ENCODE results near the gene EDEM1. TPM values are rescaled to one million over a fixed set of nuclear protein-coding genes. Genes with fewer than 3 reads are reported as not detected.

The EDEM1 gene
- total and polyA plus RNA-seq, 2 donors (not counting 1 experiment from before 2014, with no cell fraction given) = 58.3 to 167 TPM

DNA sequence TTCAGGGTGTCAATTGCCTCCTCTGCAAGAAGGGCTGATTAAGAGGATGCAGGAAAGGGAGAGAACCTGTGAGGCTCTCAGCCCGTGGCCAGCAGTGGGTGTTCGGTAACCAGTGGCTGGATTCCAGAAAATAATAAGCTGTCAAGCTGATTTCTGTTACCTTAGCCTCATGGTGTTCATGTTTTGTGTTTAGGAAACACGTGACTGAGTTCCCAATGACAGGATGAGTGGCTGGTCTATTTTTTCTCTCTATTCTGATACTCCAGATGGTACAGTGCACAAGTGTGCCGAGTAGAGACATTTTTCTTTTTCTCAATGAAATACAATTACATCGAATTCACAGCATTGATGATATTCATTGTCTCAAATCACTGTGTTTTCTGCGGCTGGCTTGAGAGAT is 43.6 kb downstream of the EDEM1 start:
- Histone ChIP-seq H3K79me2 (ENCODE audit: control insufficient read depth, insufficient read depth, low read length) (no peaks in the 10 kb centered on the region), H3K9me3 (ENCODE audit: control extremely low read depth in 1 of 3, control insufficient read depth in 2 of 3, insufficient read depth in 1 of 3, low read length in 2 of 3) (no peaks in the 10 kb centered on the region), H3K36me3 (replicated peaks in 1 of 2; ENCODE audit: control extremely low read depth in 1 of 2, control insufficient read depth in 1 of 2, extremely low read depth in 1 of 2, insufficient read depth in 2 of 2, low read length in 1 of 2) (no peaks in the 10 kb centered on the region), H3K9ac (ENCODE audit: low read length) (no peak overlapping the region), H3K4me3 (ENCODE audit: control extremely low read depth in 1 of 5, extremely low read depth in 1 of 5, insufficient read depth in 1 of 5, low read depth in 2 of 5, low read length in 4 of 5) (no peak overlapping the region), H3K27me3 (replicated peaks in 1 of 4; ENCODE audit: control extremely low read depth in 1 of 4, control insufficient read depth in 3 of 4, insufficient read depth in 4 of 4, low read length in 3 of 4) (no peaks in the 10 kb centered on the region), H2AFZ (ENCODE audit: insufficient read depth, low read depth, low read length, poor library complexity, severe bottlenecking) (no peak overlapping the region), H3K4me1 (ENCODE audit: control insufficient read depth in 2 of 2, insufficient read depth in 2 of 2, low read length in 2 of 2) (peaks cover 5 to 6% of the 10 kb centered on the region in 2 donors), H4K20me1 (ENCODE audit: control insufficient read depth, insufficient read depth, low read length, poor library complexity, severe bottlenecking) (no peaks in the 10 kb centered on the region), H3K4me2 (replicated peaks; ENCODE audit: low read depth, low read length, poor library complexity, severe bottlenecking) (no peak overlapping the region), H3K27ac (ENCODE audit: low read length in 2 of 2) (no peak overlapping the region)
- 44% methylated on average over 2 of the region's 6 CpGs for WGBS (ENCODE audit: insufficient coverage)
- ATAC-seq (ENCODE audit: low read depth) = no peak
- Mint-ChIP-seq H3K9me3 (ENCODE audit: insufficient read depth) (no peaks in the 10 kb centered on the region), H3K27me3 (no peaks in the 10 kb centered on the region), H3K4me3 (no peak overlapping the region), H3K27ac (no peak overlapping the region), H3K4me1 (peaks cover 5% of the 10 kb centered on the region)
- POLR2A ChIA-PET = no interaction called here
- CTCF ChIA-PET = no interaction called here
- intact Hi-C loops (cut with micrococcal nuclease) = no loop called here
- TF ChIP-seq, protein P1, sequence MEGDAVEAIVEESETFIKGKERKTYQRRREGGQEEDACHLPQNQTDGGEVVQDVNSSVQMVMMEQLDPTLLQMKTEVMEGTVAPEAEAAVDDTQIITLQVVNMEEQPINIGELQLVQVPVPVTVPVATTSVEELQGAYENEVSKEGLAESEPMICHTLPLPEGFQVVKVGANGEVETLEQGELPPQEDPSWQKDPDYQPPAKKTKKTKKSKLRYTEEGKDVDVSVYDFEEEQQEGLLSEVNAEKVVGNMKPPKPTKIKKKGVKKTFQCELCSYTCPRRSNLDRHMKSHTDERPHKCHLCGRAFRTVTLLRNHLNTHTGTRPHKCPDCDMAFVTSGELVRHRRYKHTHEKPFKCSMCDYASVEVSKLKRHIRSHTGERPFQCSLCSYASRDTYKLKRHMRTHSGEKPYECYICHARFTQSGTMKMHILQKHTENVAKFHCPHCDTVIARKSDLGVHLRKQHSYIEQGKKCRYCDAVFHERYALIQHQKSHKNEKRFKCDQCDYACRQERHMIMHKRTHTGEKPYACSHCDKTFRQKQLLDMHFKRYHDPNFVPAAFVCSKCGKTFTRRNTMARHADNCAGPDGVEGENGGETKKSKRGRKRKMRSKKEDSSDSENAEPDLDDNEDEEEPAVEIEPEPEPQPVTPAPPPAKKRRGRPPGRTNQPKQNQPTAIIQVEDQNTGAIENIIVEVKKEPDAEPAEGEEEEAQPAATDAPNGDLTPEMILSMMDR (IDR thresholded peaks at IDR 0.05) = no peak
- no peak for TF ChIP-seq EZH2 (IDR thresholded peaks at IDR 0.05; ENCODE audit: borderline replicate concordance, insufficient read depth, low read depth, low read length, poor library complexity, severe bottlenecking)
- DNase-seq = no peak

DNA sequence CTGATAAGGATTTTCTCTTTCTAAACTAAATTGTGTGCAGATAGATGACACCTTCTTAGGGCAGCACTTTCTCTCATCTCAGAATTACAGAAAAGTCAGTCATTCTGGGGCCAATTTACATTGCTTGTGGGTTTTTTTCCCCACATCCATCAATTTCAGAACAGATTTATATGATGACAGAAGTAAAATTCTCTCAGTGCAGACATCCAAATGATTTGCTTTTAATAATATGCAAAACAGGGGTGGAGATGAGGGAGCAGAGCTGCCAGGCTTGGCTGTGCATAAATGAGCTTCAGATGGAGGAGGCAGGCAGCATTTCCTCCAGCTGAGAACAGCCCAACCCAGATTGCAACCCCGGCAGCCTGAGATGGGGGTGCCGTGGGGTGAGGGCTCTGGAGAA is 44.0 kb downstream of the EDEM1 start:
- Mint-ChIP-seq H3K27me3 (no peaks in the 10 kb centered on the region), H3K9me3 (ENCODE audit: insufficient read depth) (no peaks in the 10 kb centered on the region), H3K4me1 (peaks cover 5% of the 10 kb centered on the region), H3K4me3 (no peak overlapping the region), H3K27ac (no peak overlapping the region)
- Histone ChIP-seq H3K27me3 (replicated peaks in 1 of 4; ENCODE audit: control extremely low read depth in 1 of 4, control insufficient read depth in 3 of 4, insufficient read depth in 4 of 4, low read length in 3 of 4) (no peaks in the 10 kb centered on the region), H3K4me3 (ENCODE audit: control extremely low read depth in 1 of 5, extremely low read depth in 1 of 5, insufficient read depth in 1 of 5, low read depth in 2 of 5, low read length in 4 of 5) (no peak overlapping the region), H3K4me2 (replicated peaks; ENCODE audit: low read depth, low read length, poor library complexity, severe bottlenecking) (no peak overlapping the region), H3K27ac (ENCODE audit: low read length in 2 of 2) (no peak overlapping the region), H4K20me1 (ENCODE audit: control insufficient read depth, insufficient read depth, low read length, poor library complexity, severe bottlenecking) (no peaks in the 10 kb centered on the region), H3K4me1 (ENCODE audit: control insufficient read depth in 2 of 2, insufficient read depth in 2 of 2, low read length in 2 of 2) (peaks cover 5 to 6% of the 10 kb centered on the region in 2 donors), H3K79me2 (ENCODE audit: control insufficient read depth, insufficient read depth, low read length) (no peaks in the 10 kb centered on the region), H2AFZ (ENCODE audit: insufficient read depth, low read depth, low read length, poor library complexity, severe bottlenecking) (no peak overlapping the region), H3K9me3 (ENCODE audit: control extremely low read depth in 1 of 3, control insufficient read depth in 2 of 3, insufficient read depth in 1 of 3, low read length in 2 of 3) (no peaks in the 10 kb centered on the region), H3K9ac (ENCODE audit: low read length) (no peak overlapping the region), H3K36me3 (replicated peaks in 1 of 2; ENCODE audit: control extremely low read depth in 1 of 2, control insufficient read depth in 1 of 2, extremely low read depth in 1 of 2, insufficient read depth in 2 of 2, low read length in 1 of 2) (no peaks in the 10 kb centered on the region)
- ATAC-seq (ENCODE audit: low read depth) (no peak), DNase-seq (no peak)
- TF ChIP-seq, protein P1 (IDR thresholded peaks at IDR 0.05) = no peak
- no peak for TF ChIP-seq EZH2 (IDR thresholded peaks at IDR 0.05; ENCODE audit: borderline replicate concordance, insufficient read depth, low read depth, low read length, poor library complexity, severe bottlenecking)
- intact Hi-C loops (cut with micrococcal nuclease) = no loop called here
- CTCF ChIA-PET = no interaction called here
- POLR2A ChIA-PET = no interaction called here
- 25% methylated on average over 2 of the region's 2 CpGs for WGBS (ENCODE audit: insufficient coverage)

All from B cell (primary cell).